HEK293 (cell line): ENCODE measurements around the gene FAM151A.

ENCODE experiments used
- CTCF ChIA-PET: fragments of 350-600 bp; formaldehyde crosslinking; extraction: SDS; loops from one replicate; lab custom pipeline; 2021; ENCODE audit warnings: antibody characterized with exemption; lab: Yijun Ruan, JAX
- POLR2A ChIA-PET: fragments of 300-600 bp; formaldehyde crosslinking; extraction: SDS; loops from one replicate; lab custom pipeline; 2020; ENCODE audit warnings: antibody characterized with exemption, inconsistent platforms; lab: Yijun Ruan, JAX
- H3K27ac ChIP-seq: fragments of 200-500 bp; sonication (Bioruptor generic); 2 replicates; pipeline ENCODE4 v1.5.1; 2014; ENCODE audit warnings: low read depth, low read length, control low read depth, inconsistent platforms; ENCODE audit errors: extremely low read depth
- H3K36me3 ChIP-seq, 2 experiments: fragments of 200-500 bp in 1 of 2; sonication (Bioruptor generic) in 1 of 2; 1 replicate in 1 of 2; 2 replicates in 1 of 2; pipeline ENCODE4 v1.5.1; 2014 to 2017; ENCODE audit warnings: inconsistent platforms in 2 of 2, low read length in 2 of 2; ENCODE audit not compliant: control insufficient read depth in 2 of 2, insufficient read depth in 1 of 2
- H3K4me1 ChIP-seq: fragments of 200-500 bp; sonication (Bioruptor generic); 2 replicates; pipeline ENCODE4 v1.5.1; 2014; ENCODE audit warnings: mild to moderate bottlenecking, low read length, inconsistent platforms; ENCODE audit not compliant: control insufficient read depth, insufficient read depth
- H3K4me3 ChIP-seq: 2 replicates; pipeline ENCODE4 v1.5.1; 2011; ENCODE audit warnings: low read depth, mild to moderate bottlenecking, control low read depth, low read length, moderate library complexity
- H3K9me3 ChIP-seq: fragments of 200-500 bp; sonication (Bioruptor generic); 2 replicates; pipeline ENCODE4 v1.5.1; 2014; ENCODE audit warnings: low read depth, low read length, inconsistent platforms; ENCODE audit not compliant: control insufficient read depth, insufficient read depth
- KLF10 ChIP-seq: fragments of 450-650 bp; IDR thresholded peaks from 2 replicates; pipeline ENCODE4 v1.5.1; 2018; ENCODE audit warnings: missing biosample characterization, mild to moderate bottlenecking, missing genetic modification characterization
- SCRT2 ChIP-seq: fragments of 450-650 bp; formaldehyde crosslinking; IDR thresholded peaks from 2 replicates; pipeline ENCODE4 v1.5.1; 2016; ENCODE audit warnings: missing biosample characterization, missing genetic modification characterization
- ZBTB1 ChIP-seq: fragments of 450-650 bp; formaldehyde crosslinking; IDR thresholded peaks from 2 replicates; pipeline ENCODE4 v1.5.1; 2016; ENCODE audit warnings: missing biosample characterization, missing genetic modification characterization
- ZBTB17 ChIP-seq: fragments of 450-650 bp; formaldehyde crosslinking; IDR thresholded peaks from 2 replicates; pipeline ENCODE4 v1.5.1; 2016; ENCODE audit warnings: missing biosample characterization, missing genetic modification characterization
- ZBTB8A ChIP-seq: fragments of 450-650 bp; formaldehyde crosslinking; IDR thresholded peaks from 2 replicates; pipeline ENCODE4 v1.5.1; 2016; ENCODE audit warnings: missing biosample characterization, missing genetic modification characterization
- ZFHX2 ChIP-seq: fragments of 450-650 bp; formaldehyde crosslinking; conservative IDR thresholded peaks from 2 replicates; pipeline ENCODE4 v1.5.1; 2016; ENCODE audit warnings: missing biosample characterization, missing genetic modification characterization
- ZIC2 ChIP-seq: fragments of 450-650 bp; formaldehyde crosslinking; IDR thresholded peaks from 2 replicates; pipeline ENCODE4 v1.5.1; 2016; ENCODE audit warnings: missing biosample characterization, missing genetic modification characterization
- ZNF146 ChIP-seq: fragments of 450-650 bp; formaldehyde crosslinking; IDR thresholded peaks from 2 replicates; pipeline ENCODE4 v1.5.1; 2016; ENCODE audit warnings: missing biosample characterization, missing genetic modification characterization
- ZNF266 ChIP-seq: fragments of 450-650 bp; formaldehyde crosslinking; IDR thresholded peaks from 2 replicates; pipeline ENCODE4 v1.5.1; 2016; ENCODE audit warnings: missing biosample characterization, missing genetic modification characterization, low read depth
- ZNF433 ChIP-seq: fragments of 450-650 bp; formaldehyde crosslinking; IDR thresholded peaks from 2 replicates; pipeline ENCODE4 v1.5.1; 2016; ENCODE audit warnings: missing biosample characterization, missing genetic modification characterization, low read depth
- ZNF76 ChIP-seq: fragments of 450-650 bp; formaldehyde crosslinking; IDR thresholded peaks from 2 replicates; pipeline ENCODE4; 2016; ENCODE audit warnings: low read depth, missing biosample characterization, missing genetic modification characterization, borderline replicate concordance
- ZNF837 ChIP-seq: fragments of 450-650 bp; formaldehyde crosslinking; IDR thresholded peaks from 2 replicates; pipeline ENCODE4 v1.5.1; 2016; ENCODE audit warnings: missing biosample characterization, missing genetic modification characterization
- TF ChIP-seq, protein P1 (sequence below): fragments of 450-650 bp; formaldehyde crosslinking; IDR thresholded peaks from 2 replicates; pipeline ENCODE4 v1.5.1; 2016; ENCODE audit warnings: missing biosample characterization, missing genetic modification characterization, low read depth
- TF ChIP-seq, protein P2 (sequence below): fragments of 450-650 bp; formaldehyde crosslinking; IDR thresholded peaks from 2 replicates; pipeline ENCODE4 v1.5.1; 2016; ENCODE audit warnings: missing biosample characterization, missing genetic modification characterization, borderline replicate concordance
- TF ChIP-seq, protein P3 (sequence below): fragments of 450-650 bp; formaldehyde crosslinking; IDR thresholded peaks from 2 replicates; pipeline ENCODE4 v1.5.1; 2016; ENCODE audit warnings: missing biosample characterization, missing genetic modification characterization
- TF ChIP-seq, protein P4 (sequence below): fragments of 450-650 bp; IDR thresholded peaks from 2 replicates; pipeline ENCODE4 v1.5.1; 2018; ENCODE audit warnings: missing biosample characterization, missing genetic modification characterization

The FAM151A gene

DNA sequence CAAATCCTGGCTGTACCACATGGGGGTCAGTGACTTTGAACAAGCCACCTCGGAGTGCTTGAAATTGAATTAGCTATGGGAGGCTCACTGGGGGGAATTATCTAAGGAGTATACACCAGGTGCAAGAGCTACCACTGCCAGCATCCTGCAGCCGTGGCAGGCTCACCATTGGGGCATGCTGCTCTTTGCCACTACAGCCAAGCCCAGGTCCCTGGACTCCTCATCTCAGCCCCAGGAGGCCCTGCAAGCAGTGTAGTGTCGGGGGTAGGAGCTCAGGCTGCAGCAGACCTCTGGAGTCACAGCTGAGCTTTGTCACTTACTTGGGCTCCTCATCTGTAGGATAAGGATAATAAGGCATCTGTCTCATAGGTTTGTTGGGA, 40.0 kb downstream of the FAM151A start (continued):
- TF ChIP-seq, protein P1, sequence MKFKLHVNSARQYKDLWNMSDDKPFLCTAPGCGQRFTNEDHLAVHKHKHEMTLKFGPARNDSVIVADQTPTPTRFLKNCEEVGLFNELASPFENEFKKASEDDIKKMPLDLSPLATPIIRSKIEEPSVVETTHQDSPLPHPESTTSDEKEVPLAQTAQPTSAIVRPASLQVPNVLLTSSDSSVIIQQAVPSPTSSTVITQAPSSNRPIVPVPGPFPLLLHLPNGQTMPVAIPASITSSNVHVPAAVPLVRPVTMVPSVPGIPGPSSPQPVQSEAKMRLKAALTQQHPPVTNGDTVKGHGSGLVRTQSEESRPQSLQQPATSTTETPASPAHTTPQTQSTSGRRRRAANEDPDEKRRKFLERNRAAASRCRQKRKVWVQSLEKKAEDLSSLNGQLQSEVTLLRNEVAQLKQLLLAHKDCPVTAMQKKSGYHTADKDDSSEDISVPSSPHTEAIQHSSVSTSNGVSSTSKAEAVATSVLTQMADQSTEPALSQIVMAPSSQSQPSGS (tag by site-specific recombination): no peak
- TF ChIP-seq ZNF433 (no peak), ZNF76 (tag by site-specific recombination) (no peak)
- TF ChIP-seq, protein P2, sequence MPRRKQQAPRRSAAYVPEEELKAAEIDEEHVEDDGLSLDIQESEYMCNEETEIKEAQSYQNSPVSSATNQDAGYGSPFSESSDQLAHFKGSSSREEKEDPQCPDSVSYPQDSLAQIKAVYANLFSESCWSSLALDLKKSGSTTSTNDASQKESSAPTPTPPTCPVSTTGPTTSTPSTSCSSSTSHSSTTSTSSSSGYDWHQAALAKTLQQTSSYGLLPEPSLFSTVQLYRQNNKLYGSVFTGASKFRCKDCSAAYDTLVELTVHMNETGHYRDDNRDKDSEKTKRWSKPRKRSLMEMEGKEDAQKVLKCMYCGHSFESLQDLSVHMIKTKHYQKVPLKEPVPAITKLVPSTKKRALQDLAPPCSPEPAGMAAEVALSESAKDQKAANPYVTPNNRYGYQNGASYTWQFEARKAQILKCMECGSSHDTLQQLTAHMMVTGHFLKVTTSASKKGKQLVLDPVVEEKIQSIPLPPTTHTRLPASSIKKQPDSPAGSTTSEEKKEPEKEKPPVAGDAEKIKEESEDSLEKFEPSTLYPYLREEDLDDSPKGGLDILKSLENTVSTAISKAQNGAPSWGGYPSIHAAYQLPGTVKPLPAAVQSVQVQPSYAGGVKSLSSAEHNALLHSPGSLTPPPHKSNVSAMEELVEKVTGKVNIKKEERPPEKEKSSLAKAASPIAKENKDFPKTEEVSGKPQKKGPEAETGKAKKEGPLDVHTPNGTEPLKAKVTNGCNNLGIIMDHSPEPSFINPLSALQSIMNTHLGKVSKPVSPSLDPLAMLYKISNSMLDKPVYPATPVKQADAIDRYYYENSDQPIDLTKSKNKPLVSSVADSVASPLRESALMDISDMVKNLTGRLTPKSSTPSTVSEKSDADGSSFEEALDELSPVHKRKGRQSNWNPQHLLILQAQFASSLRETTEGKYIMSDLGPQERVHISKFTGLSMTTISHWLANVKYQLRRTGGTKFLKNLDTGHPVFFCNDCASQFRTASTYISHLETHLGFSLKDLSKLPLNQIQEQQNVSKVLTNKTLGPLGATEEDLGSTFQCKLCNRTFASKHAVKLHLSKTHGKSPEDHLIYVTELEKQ (tag by site-specific recombination): no peak
- TF ChIP-seq, protein P3, sequence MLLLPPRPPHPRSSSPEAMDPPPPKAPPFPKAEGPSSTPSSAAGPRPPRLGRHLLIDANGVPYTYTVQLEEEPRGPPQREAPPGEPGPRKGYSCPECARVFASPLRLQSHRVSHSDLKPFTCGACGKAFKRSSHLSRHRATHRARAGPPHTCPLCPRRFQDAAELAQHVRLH (tag by site-specific recombination): no peak

DNA sequence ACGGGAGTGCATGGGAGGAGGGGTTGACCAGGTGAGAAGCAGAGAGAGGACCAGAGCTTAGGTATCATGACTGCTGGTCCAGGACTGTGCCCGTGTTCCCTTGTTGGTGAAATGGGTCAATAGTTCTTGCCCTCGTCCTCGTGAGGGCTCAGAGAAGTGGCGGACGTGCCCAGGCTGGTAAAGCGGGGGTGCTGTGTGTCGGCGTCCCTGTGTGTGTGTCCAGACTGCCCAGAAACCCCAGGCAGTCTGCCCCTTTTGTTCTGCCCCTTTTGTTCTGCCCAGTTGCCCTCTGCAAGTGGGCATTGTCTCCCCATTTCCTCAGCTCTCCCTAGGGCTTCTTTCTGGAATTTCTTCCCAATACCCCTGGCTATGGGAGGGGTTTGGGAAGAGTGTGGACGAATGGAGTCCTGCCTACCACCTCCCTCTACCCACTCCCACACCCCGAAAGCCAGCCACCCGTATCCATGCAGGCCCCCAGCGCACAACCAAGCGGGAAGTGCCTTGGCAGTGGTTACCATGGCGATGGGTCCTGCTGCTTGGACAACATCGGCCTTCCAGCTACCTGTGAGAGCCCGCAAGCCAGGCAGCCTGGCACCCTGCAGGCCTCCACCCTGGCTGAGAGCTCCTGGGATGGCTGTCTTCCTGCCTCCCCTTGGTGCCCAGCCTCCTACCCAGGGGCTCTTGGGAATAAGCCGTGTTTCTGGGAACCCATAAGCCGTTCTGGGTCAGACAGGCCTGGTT, 40.6 kb downstream of the FAM151A start:
- POLR2A ChIA-PET: no interaction called here
- TF ChIP-seq ZNF837 (tag by site-specific recombination) (no peak), ZNF266 (tag by site-specific recombination) (no peak), ZNF146 (no peak), ZIC2 (tag by site-specific recombination) (peak; percentile 64)

DNA sequence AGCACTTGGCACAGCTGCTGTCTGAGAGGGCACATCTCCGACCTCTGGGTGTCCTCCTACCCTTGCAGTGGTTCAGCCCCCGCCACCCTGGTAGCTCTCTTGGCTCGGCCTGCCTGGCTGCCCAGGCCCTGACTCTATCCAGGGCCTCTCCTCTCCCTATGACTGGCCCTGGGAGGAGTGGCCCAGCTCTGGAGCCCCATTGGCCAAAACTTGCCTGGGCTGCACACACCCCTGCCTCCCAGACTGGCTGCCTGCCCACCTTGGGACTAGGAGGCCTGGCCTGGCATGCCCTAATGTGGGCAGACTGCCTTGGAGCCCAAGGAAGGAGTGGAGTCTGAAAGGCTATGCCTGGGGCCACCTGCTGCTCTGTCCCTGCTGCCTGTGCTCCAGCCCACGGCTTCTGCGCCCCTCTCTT, 41.7 kb downstream of the FAM151A start:
- H3K36me3 ChIP-seq: no peaks in the 10 kb centered on the region
- H3K4me3 ChIP-seq: no peak overlapping the region
- no peaks in the 10 kb centered on the region for H3K4me1 ChIP-seq
- TF ChIP-seq ZBTB17 (tag by site-specific recombination) (peak; percentile 39; the same call in 1 of the 2 replicates), ZBTB1 (tag by site-specific recombination) (no peak), KLF10 (tag by site-specific recombination) (peak; percentile 81), ZIC2 (tag by site-specific recombination) (peak; percentile 50), SCRT2 (tag by site-specific recombination) (peak; percentile 38; the same call in 1 of the 2 replicates), ZFHX2 (tag by site-specific recombination) (peak; percentile 73), ZBTB8A (tag by site-specific recombination) (peak; percentile 55)
- TF ChIP-seq, protein P4, sequence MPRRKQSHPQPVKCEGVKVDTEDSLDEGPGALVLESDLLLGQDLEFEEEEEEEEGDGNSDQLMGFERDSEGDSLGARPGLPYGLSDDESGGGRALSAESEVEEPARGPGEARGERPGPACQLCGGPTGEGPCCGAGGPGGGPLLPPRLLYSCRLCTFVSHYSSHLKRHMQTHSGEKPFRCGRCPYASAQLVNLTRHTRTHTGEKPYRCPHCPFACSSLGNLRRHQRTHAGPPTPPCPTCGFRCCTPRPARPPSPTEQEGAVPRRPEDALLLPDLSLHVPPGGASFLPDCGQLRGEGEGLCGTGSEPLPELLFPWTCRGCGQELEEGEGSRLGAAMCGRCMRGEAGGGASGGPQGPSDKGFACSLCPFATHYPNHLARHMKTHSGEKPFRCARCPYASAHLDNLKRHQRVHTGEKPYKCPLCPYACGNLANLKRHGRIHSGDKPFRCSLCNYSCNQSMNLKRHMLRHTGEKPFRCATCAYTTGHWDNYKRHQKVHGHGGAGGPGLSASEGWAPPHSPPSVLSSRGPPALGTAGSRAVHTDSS (tag by site-specific recombination): no peak
- H3K9me3 ChIP-seq: no peaks in the 10 kb centered on the region
- POLR2A ChIA-PET: no interaction called here
- no peak overlapping the region for H3K27ac ChIP-seq
- CTCF ChIA-PET: no interaction called here

More for the DNA sequence above, 40.6 kb downstream of the FAM151A start:
- H3K36me3 ChIP-seq: no peaks in the 10 kb centered on the region
- CTCF ChIA-PET: no interaction called here
- H3K9me3 ChIP-seq: no peaks in the 10 kb centered on the region
- no peaks in the 10 kb centered on the region for H3K4me1 ChIP-seq
- H3K4me3 ChIP-seq: no peak overlapping the region
- no peak overlapping the region for H3K27ac ChIP-seq
